ENCODE data around the gene CIB1.

The CIB1 gene

DNA sequence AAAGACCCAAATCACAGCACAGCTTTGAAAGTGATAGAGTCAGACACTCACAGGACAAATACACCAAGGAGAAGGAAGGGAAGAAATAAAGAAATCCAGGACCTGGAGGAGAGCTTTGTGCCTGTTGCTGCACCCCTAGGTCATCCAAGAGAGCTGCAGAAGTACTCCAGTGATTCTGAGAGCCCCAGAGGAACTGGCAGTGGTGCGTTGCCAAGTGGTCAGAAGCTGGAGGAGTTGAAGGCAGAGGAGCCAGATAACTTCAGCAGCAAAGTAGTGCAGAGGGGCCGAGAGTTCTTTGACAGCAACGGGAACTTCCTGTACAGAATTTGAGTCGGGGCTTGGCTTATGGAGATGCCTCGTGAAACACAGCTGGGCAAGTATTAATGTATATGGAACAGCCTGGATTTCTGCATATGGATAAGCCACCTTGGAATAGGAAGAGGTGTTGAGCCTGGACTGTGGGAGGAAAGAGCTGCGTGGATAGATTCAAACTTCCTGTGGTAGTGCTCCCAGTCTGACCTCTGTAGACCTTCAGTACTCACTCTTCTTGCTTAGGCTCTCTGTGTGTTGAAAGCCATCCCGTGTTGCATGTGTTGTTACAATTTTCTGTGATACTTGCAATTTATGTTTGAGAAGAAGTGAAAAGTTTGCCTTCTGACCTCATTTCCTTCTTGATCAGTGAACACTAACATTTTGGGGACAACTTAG, 37.9 kb upstream of the CIB1 start:
- H3K9me3 ChIP-seq (replicated peaks in 1 of 2; ENCODE audit: control insufficient read depth in 2 of 2, insufficient read depth in 1 of 2, low read depth in 1 of 2, low read length in 2 of 2), result no peaks in the 10 kb centered on the region

GRCh38 chr15:90270502-90271150, 36.9 kb upstream of the CIB1 start:
- no peak overlapping the region for H2AK5ac ChIP-seq (ENCODE audit: low read depth, low read length)
- DNase-seq (ENCODE audit: low spot score), result no peak
- H2BK15ac ChIP-seq (ENCODE audit: low read length), result no peak overlapping the region
- no peak overlapping the region for H3K4me3 ChIP-seq (ENCODE audit: low read length in 2 of 2)
- no peak overlapping the region for H2BK120ac ChIP-seq (ENCODE audit: low read depth, low read length)
- no peak overlapping the region for H3K4ac ChIP-seq (ENCODE audit: low read length)
- peaks cover 27 to 82% of the 10 kb centered on the region in 2 donors for H3K36me3 ChIP-seq (replicated peaks in 1 of 2; ENCODE audit: control insufficient read depth in 2 of 2, insufficient read depth in 2 of 2, low read length in 2 of 2)
- H3K4me1 ChIP-seq (ENCODE audit: control insufficient read depth in 2 of 2, insufficient read depth in 1 of 2, low read depth in 1 of 2, low read length in 2 of 2), result peaks cover 4 to 6% of the 10 kb centered on the region in 2 donors
- H3K4me2 ChIP-seq (ENCODE audit: insufficient read depth, low read length, poor library complexity, severe bottlenecking), result no peak overlapping the region
- H3K27me3 ChIP-seq (ENCODE audit: control insufficient read depth in 3 of 3, insufficient read depth in 3 of 3, low read depth in 1 of 3, low read length in 3 of 3), result no peaks in the 10 kb centered on the region
- H3K18ac ChIP-seq (ENCODE audit: low read length), result no peak overlapping the region
- H2AFZ ChIP-seq (ENCODE audit: low read length), result no peak overlapping the region
- WGBS, 2 donors (ENCODE audit: extremely low coverage in 2 of 2, insufficient read length in 2 of 2, insufficient replicate concordance in 1 of 2), result no CpG with 5 or more reads among the region's 10 CpGs
- H3K23ac ChIP-seq (ENCODE audit: low read depth, low read length, poor library complexity), result no peak overlapping the region
- H3K27ac ChIP-seq (replicated peaks; ENCODE audit: low read length), result no peak overlapping the region
- no peak overlapping the region for H2BK12ac ChIP-seq (ENCODE audit: low read length)
- H4K8ac ChIP-seq (ENCODE audit: low read depth, low read length), result no peak overlapping the region
- H3K9me3 ChIP-seq (replicated peaks in 1 of 2; ENCODE audit: control insufficient read depth in 2 of 2, insufficient read depth in 1 of 2, low read depth in 1 of 2, low read length in 2 of 2), result no peaks in the 10 kb centered on the region
- H4K91ac ChIP-seq (ENCODE audit: low read depth, low read length, poor library complexity), result no peak overlapping the region
- no peak overlapping the region for H2BK5ac ChIP-seq (ENCODE audit: low read length)
- no peak overlapping the region for H3K9ac ChIP-seq (ENCODE audit: low read depth, low read length, poor library complexity)
- H3K79me1 ChIP-seq (ENCODE audit: low read depth, low read length), result peaks cover 6% of the 10 kb centered on the region
- no peak overlapping the region for H3K14ac ChIP-seq (ENCODE audit: low read length)

More for the DNA sequence above, 37.9 kb upstream of the CIB1 start:
- no peak overlapping the region for H4K8ac ChIP-seq (ENCODE audit: low read depth, low read length)
- H3K4me2 ChIP-seq (ENCODE audit: insufficient read depth, low read length, poor library complexity, severe bottlenecking), result no peak overlapping the region
- peaks cover 6% of the 10 kb centered on the region for H3K79me1 ChIP-seq (ENCODE audit: low read depth, low read length)
- WGBS, 2 donors (ENCODE audit: extremely low coverage in 2 of 2, insufficient read length in 2 of 2, insufficient replicate concordance in 1 of 2), result no CpG with 5 or more reads among the region's 7 CpGs
- H2BK15ac ChIP-seq (ENCODE audit: low read length), result no peak overlapping the region
- no peaks in the 10 kb centered on the region for H3K27me3 ChIP-seq (ENCODE audit: control insufficient read depth in 3 of 3, insufficient read depth in 3 of 3, low read depth in 1 of 3, low read length in 3 of 3)
- H3K4ac ChIP-seq (ENCODE audit: low read length), result no peak overlapping the region
- DNase-seq (ENCODE audit: low spot score), result no peak
- H3K23ac ChIP-seq (ENCODE audit: low read depth, low read length, poor library complexity), result no peak overlapping the region
- H4K91ac ChIP-seq (ENCODE audit: low read depth, low read length, poor library complexity), result no peak overlapping the region
- H3K36me3 ChIP-seq (replicated peaks in 1 of 2; ENCODE audit: control insufficient read depth in 2 of 2, insufficient read depth in 2 of 2, low read length in 2 of 2), result peaks cover 27 to 87% of the 10 kb centered on the region in 2 donors
- no peak overlapping the region for H2BK5ac ChIP-seq (ENCODE audit: low read length)
- H2AFZ ChIP-seq (ENCODE audit: low read length), result no peak overlapping the region
- H2BK12ac ChIP-seq (ENCODE audit: low read length), result no peak overlapping the region
- H3K4me1 ChIP-seq (ENCODE audit: control insufficient read depth in 2 of 2, insufficient read depth in 1 of 2, low read depth in 1 of 2, low read length in 2 of 2), result peaks cover 4 to 6% of the 10 kb centered on the region in 2 donors
- no peak overlapping the region for H2BK120ac ChIP-seq (ENCODE audit: low read depth, low read length)
- no peak overlapping the region for H3K18ac ChIP-seq (ENCODE audit: low read length)
- no peak overlapping the region for H3K27ac ChIP-seq (replicated peaks; ENCODE audit: low read length)
- H3K14ac ChIP-seq (ENCODE audit: low read length), result no peak overlapping the region
- H2AK5ac ChIP-seq (ENCODE audit: low read depth, low read length), result no peak overlapping the region
- no peak overlapping the region for H3K9ac ChIP-seq (ENCODE audit: low read depth, low read length, poor library complexity)
- no peak overlapping the region for H3K4me3 ChIP-seq (ENCODE audit: low read length in 2 of 2)

- Histone ChIP-seq H3K9ac (ENCODE audit: low read depth, low read length, poor library complexity) (no peak overlapping the region), H4K91ac (ENCODE audit: low read depth, low read length, poor library complexity) (no peak overlapping the region), H3K23ac (ENCODE audit: low read depth, low read length, poor library complexity) (no peak overlapping the region), H2BK15ac (ENCODE audit: low read length) (no peak overlapping the region), H2AFZ (ENCODE audit: low read length) (no peak overlapping the region), H2BK12ac (ENCODE audit: low read length) (no peak overlapping the region), H3K14ac (ENCODE audit: low read length) (no peak overlapping the region), H3K27me3 (ENCODE audit: control insufficient read depth in 3 of 3, insufficient read depth in 3 of 3, low read depth in 1 of 3, low read length in 3 of 3) (no peaks in the 10 kb centered on the region), H3K79me1 (ENCODE audit: low read depth, low read length) (peaks cover 4% of the 10 kb centered on the region), H3K4ac (ENCODE audit: low read length) (no peak overlapping the region), H3K4me2 (ENCODE audit: insufficient read depth, low read length, poor library complexity, severe bottlenecking) (no peak overlapping the region), H4K8ac (ENCODE audit: low read depth, low read length) (no peak overlapping the region), H2AK5ac (ENCODE audit: low read depth, low read length) (no peak overlapping the region), H3K27ac (replicated peaks; ENCODE audit: low read length) (no peak overlapping the region), H3K36me3 (replicated peaks in 1 of 2; ENCODE audit: control insufficient read depth in 2 of 2, insufficient read depth in 2 of 2, low read length in 2 of 2) (peaks cover 24 to 64% of the 10 kb centered on the region in 2 donors), H3K9me3 (replicated peaks in 1 of 2; ENCODE audit: control insufficient read depth in 2 of 2, insufficient read depth in 1 of 2, low read depth in 1 of 2, low read length in 2 of 2) (no peaks in the 10 kb centered on the region), H3K4me1 (ENCODE audit: control insufficient read depth in 2 of 2, insufficient read depth in 1 of 2, low read depth in 1 of 2, low read length in 2 of 2) (peaks cover 9 to 12% of the 10 kb centered on the region in 2 donors), H3K18ac (ENCODE audit: low read length) (no peak overlapping the region), H3K4me3 (ENCODE audit: low read length in 2 of 2) (no peak overlapping the region), H2BK120ac (ENCODE audit: low read depth, low read length) (no peak overlapping the region), H2BK5ac (ENCODE audit: low read length) (no peak overlapping the region)
- WGBS, 2 donors (ENCODE audit: extremely low coverage in 2 of 2, insufficient read length in 2 of 2, insufficient replicate concordance in 1 of 2), result no CpG with 5 or more reads among the region's 1 CpG
- DNase-seq (ENCODE audit: low spot score), result no peak
These were observed 34.7 kb upstream of the CIB1 start for GRCh38 chr15:90268415-90268814.

DNA sequence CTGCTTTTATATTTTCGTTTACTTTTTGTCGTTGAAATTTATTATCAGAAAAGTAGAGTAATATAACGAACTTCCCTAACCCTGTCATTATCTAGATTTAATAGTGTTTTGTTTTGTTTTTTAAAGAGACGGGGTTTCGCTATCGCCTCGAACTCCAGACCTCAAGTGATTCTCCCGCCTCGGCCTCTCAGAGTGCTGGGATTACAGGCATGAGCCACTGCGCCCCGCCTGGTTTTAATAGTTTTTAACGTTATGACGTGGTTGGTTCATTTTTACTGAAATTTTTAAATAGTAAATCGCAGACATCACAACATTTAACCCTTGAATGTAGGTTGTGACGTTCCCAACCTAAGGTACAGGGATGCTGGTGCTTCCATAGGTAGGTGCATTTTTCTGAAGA, 32.7 kb upstream of the CIB1 start:
- H3K79me1 ChIP-seq (ENCODE audit: low read depth, low read length), result peaks cover 3% of the 10 kb centered on the region
- H3K23ac ChIP-seq (ENCODE audit: low read depth, low read length, poor library complexity), result no peak overlapping the region
- H3K27me3 ChIP-seq (ENCODE audit: control insufficient read depth in 3 of 3, insufficient read depth in 3 of 3, low read depth in 1 of 3, low read length in 3 of 3), result no peaks in the 10 kb centered on the region
- H3K18ac ChIP-seq (ENCODE audit: low read length), result no peak overlapping the region
- H2BK5ac ChIP-seq (ENCODE audit: low read length), result no peak overlapping the region
- H3K4me2 ChIP-seq (ENCODE audit: insufficient read depth, low read length, poor library complexity, severe bottlenecking), result peak overlapping the region; percentile 51
- H4K8ac ChIP-seq (ENCODE audit: low read depth, low read length), result no peak overlapping the region
- no peak overlapping the region for H2BK12ac ChIP-seq (ENCODE audit: low read length)
- no peak overlapping the region for H2AK5ac ChIP-seq (ENCODE audit: low read depth, low read length)
- no peak overlapping the region for H3K9ac ChIP-seq (ENCODE audit: low read depth, low read length, poor library complexity)
- H2BK15ac ChIP-seq (ENCODE audit: low read length), result no peak overlapping the region
- H3K4me1 ChIP-seq (ENCODE audit: control insufficient read depth in 2 of 2, insufficient read depth in 1 of 2, low read depth in 1 of 2, low read length in 2 of 2), result peaks cover 9 to 12% of the 10 kb centered on the region in 2 donors
- no peak overlapping the region for H3K27ac ChIP-seq (replicated peaks; ENCODE audit: low read length)
- no peak overlapping the region for H3K14ac ChIP-seq (ENCODE audit: low read length)
- no peaks in the 10 kb centered on the region for H3K9me3 ChIP-seq (replicated peaks in 1 of 2; ENCODE audit: control insufficient read depth in 2 of 2, insufficient read depth in 1 of 2, low read depth in 1 of 2, low read length in 2 of 2)
- H2AFZ ChIP-seq (ENCODE audit: low read length), result no peak overlapping the region
- no peak overlapping the region for H3K4ac ChIP-seq (ENCODE audit: low read length)
- H3K36me3 ChIP-seq (replicated peaks in 1 of 2; ENCODE audit: control insufficient read depth in 2 of 2, insufficient read depth in 2 of 2, low read length in 2 of 2), result peaks cover 13 to 45% of the 10 kb centered on the region in 2 donors
- H4K91ac ChIP-seq (ENCODE audit: low read depth, low read length, poor library complexity), result no peak overlapping the region
- no CpG with 5 or more reads among the region's 15 CpGs for WGBS, 2 donors (ENCODE audit: extremely low coverage in 2 of 2, insufficient read length in 2 of 2, insufficient replicate concordance in 1 of 2)
- no peak overlapping the region for H2BK120ac ChIP-seq (ENCODE audit: low read depth, low read length)
- H3K4me3 ChIP-seq (ENCODE audit: low read length in 2 of 2), result peak overlapping the region; percentile 89 to 90
- no peak for DNase-seq (ENCODE audit: low spot score)
